Transverse colon (tissue), 4 donors: ENCODE measurements around the gene CALN1.

ENCODE experiments used
- EP300 ChIP-seq: sonication (generic); formaldehyde crosslinking; IDR thresholded peaks from one replicate; pipeline ENCODE4 v1.6.1; 2017; ENCODE audit warnings: antibody characterized with exemption, low read depth
- POLR2A ChIP-seq: fragments of 450-650 bp; IDR thresholded peaks from one replicate; pipeline ENCODE4 v1.6.1; 2016; ENCODE audit warnings: antibody characterized with exemption, mild to moderate bottlenecking, moderate library complexity
- POLR2AphosphoS5 ChIP-seq, 3 donors: sonication (generic); formaldehyde crosslinking; IDR thresholded peaks; one replicate each; pipeline ENCODE4 v1.6.1; 2016; ENCODE audit warnings: antibody characterized with exemption in 3 of 3
- TF ChIP-seq, protein P1 (sequence below), 5 experiments: fragments of 200-600 bp in 3 of 5; fragments of 450-650 bp in 2 of 5; sonication (generic) in 3 of 5; IDR thresholded peaks; 1 replicate in 2 of 5; 2 replicates in 3 of 5; pipeline ENCODE4 v1.5.1; 2016 to 2017; ENCODE audit warnings: antibody characterized with exemption in 5 of 5, inconsistent platforms in 3 of 5, mild to moderate bottlenecking in 2 of 5, moderate library complexity in 1 of 5

DNA sequence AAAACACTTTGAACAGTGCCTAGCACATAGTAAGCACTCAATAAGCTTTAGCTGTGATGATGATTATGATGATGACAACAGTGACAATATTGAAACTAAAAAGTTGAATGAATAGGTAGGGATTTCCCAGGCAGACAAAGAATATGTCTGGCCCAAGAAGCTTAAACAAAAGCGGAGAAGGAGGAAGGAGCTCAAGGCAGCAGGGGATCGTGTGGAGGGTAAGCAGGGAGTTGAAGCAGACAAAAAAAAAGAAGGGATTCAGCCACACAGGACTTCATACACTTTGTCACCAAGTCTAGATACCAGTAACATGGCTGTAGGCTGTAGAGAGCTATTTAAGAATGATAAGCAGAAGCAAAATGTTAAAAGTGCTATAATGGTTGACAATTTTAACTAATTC is 144.0 kb downstream of the CALN1 start:
- TF ChIP-seq, protein P1, sequence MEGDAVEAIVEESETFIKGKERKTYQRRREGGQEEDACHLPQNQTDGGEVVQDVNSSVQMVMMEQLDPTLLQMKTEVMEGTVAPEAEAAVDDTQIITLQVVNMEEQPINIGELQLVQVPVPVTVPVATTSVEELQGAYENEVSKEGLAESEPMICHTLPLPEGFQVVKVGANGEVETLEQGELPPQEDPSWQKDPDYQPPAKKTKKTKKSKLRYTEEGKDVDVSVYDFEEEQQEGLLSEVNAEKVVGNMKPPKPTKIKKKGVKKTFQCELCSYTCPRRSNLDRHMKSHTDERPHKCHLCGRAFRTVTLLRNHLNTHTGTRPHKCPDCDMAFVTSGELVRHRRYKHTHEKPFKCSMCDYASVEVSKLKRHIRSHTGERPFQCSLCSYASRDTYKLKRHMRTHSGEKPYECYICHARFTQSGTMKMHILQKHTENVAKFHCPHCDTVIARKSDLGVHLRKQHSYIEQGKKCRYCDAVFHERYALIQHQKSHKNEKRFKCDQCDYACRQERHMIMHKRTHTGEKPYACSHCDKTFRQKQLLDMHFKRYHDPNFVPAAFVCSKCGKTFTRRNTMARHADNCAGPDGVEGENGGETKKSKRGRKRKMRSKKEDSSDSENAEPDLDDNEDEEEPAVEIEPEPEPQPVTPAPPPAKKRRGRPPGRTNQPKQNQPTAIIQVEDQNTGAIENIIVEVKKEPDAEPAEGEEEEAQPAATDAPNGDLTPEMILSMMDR (IDR thresholded peaks at IDR 0.05) = no peak
- TF ChIP-seq EP300 (no peak), POLR2AphosphoS5 (IDR thresholded peaks at IDR 0.05) (no peak), POLR2A (no peak)
